ENCODE data around the gene SLC23A2. TPM values are rescaled to one million over a fixed set of nuclear protein-coding genes. Genes with fewer than 3 reads are reported as not detected.
A peak's percentile ranks its signal among the peaks of the same experiment; 100 is the strongest.

Gene SLC23A2
- total RNA-seq, 1 donor from 2014 or later, result 20.8 TPM

DNA sequence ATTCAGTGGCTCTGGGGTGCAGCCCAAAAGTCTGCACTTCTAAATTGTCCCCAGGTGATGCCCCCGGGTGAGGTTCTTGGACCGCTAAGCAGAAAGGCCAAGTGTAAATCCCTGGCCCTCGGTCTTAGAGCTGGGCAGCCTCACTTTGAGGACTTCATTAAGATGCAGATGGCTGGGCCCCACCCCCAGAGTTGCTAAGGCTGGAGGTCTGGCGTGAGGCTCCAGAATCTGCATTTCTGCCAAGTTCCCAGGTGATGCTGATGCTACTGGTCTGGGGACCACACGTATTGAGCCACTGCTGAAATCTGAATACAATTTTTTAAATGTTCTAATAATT, 735 bp upstream of the SLC23A2 start:
- H3K4me1 ChIP-seq (ENCODE audit: insufficient read depth, low read length), result peaks cover 8% of the 10 kb centered on the region
- peak overlapping the region; percentile 93 for H2AFZ ChIP-seq (ENCODE audit: low read depth, low read length)
- H3K27ac Mint-ChIP-seq (ENCODE audit: unreplicated experiment), result no peak overlapping the region
- peaks cover 29% of the 10 kb centered on the region for H4K20me1 ChIP-seq (ENCODE audit: insufficient read depth, low read length)
- no peak overlapping the region for H3K27ac ChIP-seq (ENCODE audit: low read depth, low read length)
- H3K27me3 ChIP-seq (ENCODE audit: insufficient read depth, low read length), result no peaks in the 10 kb centered on the region
- H3K36me3 Mint-ChIP-seq (ENCODE audit: low read depth, unreplicated experiment), result peaks cover under 1% of the 10 kb centered on the region
- peaks cover 22% of the 10 kb centered on the region for H3K4me1 Mint-ChIP-seq (ENCODE audit: low read depth, unreplicated experiment)
- FAIRE-seq (no peak), DNase-seq (ENCODE audit: low read depth) (no peak)
- no peaks in the 10 kb centered on the region for H3K9me3 ChIP-seq (ENCODE audit: insufficient read depth, low read depth, low read length)
- no peaks in the 10 kb centered on the region for H3K36me3 ChIP-seq (ENCODE audit: insufficient read depth, low read length)
- no peak overlapping the region for H3K4me3 ChIP-seq (ENCODE audit: insufficient read depth, low read depth, low read length)
- peak overlapping the region; percentile 87 for H3K4me2 ChIP-seq (ENCODE audit: low read length)
- peaks cover 31% of the 10 kb centered on the region for H3K79me2 ChIP-seq (ENCODE audit: insufficient read depth, low read length)
- TF ChIP-seq, protein P1, sequence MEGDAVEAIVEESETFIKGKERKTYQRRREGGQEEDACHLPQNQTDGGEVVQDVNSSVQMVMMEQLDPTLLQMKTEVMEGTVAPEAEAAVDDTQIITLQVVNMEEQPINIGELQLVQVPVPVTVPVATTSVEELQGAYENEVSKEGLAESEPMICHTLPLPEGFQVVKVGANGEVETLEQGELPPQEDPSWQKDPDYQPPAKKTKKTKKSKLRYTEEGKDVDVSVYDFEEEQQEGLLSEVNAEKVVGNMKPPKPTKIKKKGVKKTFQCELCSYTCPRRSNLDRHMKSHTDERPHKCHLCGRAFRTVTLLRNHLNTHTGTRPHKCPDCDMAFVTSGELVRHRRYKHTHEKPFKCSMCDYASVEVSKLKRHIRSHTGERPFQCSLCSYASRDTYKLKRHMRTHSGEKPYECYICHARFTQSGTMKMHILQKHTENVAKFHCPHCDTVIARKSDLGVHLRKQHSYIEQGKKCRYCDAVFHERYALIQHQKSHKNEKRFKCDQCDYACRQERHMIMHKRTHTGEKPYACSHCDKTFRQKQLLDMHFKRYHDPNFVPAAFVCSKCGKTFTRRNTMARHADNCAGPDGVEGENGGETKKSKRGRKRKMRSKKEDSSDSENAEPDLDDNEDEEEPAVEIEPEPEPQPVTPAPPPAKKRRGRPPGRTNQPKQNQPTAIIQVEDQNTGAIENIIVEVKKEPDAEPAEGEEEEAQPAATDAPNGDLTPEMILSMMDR (IDR thresholded peaks at IDR 0.05; ENCODE audit: insufficient read depth, low read depth, low read length), result no peak
- no peak for TF ChIP-seq EZH2 (IDR thresholded peaks at IDR 0.05; ENCODE audit: insufficient read depth, low read length)
- H3K9me3 Mint-ChIP-seq (ENCODE audit: unreplicated experiment), result peaks cover 6% of the 10 kb centered on the region
- peaks cover 9% of the 10 kb centered on the region for H3K27me3 Mint-ChIP-seq (ENCODE audit: low read depth, unreplicated experiment)
- H3K4me3 Mint-ChIP-seq (ENCODE audit: unreplicated experiment), result peak overlapping the region; percentile 92
- H3K9ac ChIP-seq (ENCODE audit: low read length), result peak overlapping the region; percentile 70

- Mint-ChIP-seq H3K27me3 (ENCODE audit: low read depth, unreplicated experiment) (peaks cover 9% of the 10 kb centered on the region), H3K27ac (ENCODE audit: unreplicated experiment) (peak overlapping the region; percentile 68), H3K36me3 (ENCODE audit: low read depth, unreplicated experiment) (peaks cover 4% of the 10 kb centered on the region), H3K4me1 (ENCODE audit: low read depth, unreplicated experiment) (peaks cover 22% of the 10 kb centered on the region), H3K9me3 (ENCODE audit: unreplicated experiment) (peaks cover 6% of the 10 kb centered on the region), H3K4me3 (ENCODE audit: unreplicated experiment) (peak overlapping the region; percentile 87)
- peak overlapping the region; percentile 87 for H3K4me2 ChIP-seq (ENCODE audit: low read length)
- no peaks in the 10 kb centered on the region for H3K27me3 ChIP-seq (ENCODE audit: insufficient read depth, low read length)
- H3K4me1 ChIP-seq (ENCODE audit: insufficient read depth, low read length), result peaks cover 8% of the 10 kb centered on the region
- no peaks in the 10 kb centered on the region for H3K9me3 ChIP-seq (ENCODE audit: insufficient read depth, low read depth, low read length)
- no peak overlapping the region for H3K27ac ChIP-seq (ENCODE audit: low read depth, low read length)
- H3K4me3 ChIP-seq (ENCODE audit: insufficient read depth, low read depth, low read length), result peak overlapping the region; percentile 66
- no peak for TF ChIP-seq EZH2 (IDR thresholded peaks at IDR 0.05; ENCODE audit: insufficient read depth, low read length)
- TF ChIP-seq, protein P1 (IDR thresholded peaks at IDR 0.05; ENCODE audit: insufficient read depth, low read depth, low read length), result no peak
- peak overlapping the region; percentile 70 for H3K9ac ChIP-seq (ENCODE audit: low read length)
- peak overlapping the region; percentile 53 for H2AFZ ChIP-seq (ENCODE audit: low read depth, low read length)
- H4K20me1 ChIP-seq (ENCODE audit: insufficient read depth, low read length), result peaks cover 39% of the 10 kb centered on the region
- H3K79me2 ChIP-seq (ENCODE audit: insufficient read depth, low read length), result peaks cover 43% of the 10 kb centered on the region
- no peak for DNase-seq (ENCODE audit: low read depth)
- FAIRE-seq, result no peak
- H3K36me3 ChIP-seq (ENCODE audit: insufficient read depth, low read length), result no peaks in the 10 kb centered on the region
Observed at GRCh38 chr20:5000263-5001173, 792 bp downstream of the SLC23A2 start.

DNA sequence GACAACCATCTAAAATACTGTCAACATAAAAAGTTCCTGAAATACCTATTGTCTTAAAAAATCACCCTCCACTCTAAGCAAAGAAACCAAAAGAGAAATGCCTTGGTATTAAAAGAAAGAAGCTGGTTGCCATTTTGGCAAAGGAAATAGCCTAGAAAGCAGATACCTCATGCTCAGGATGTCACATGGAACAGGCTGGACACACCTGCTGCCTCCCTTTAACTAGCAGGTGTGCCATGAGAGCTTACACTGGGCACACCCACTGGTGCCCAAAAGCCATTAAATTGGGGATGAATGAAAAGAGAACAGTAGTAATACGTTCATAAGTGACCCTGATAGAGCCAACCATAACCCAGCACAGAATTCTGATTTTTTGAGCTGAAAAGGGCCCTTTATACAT, 1.5 kb downstream of the SLC23A2 start:
- Mint-ChIP-seq H3K9me3 (ENCODE audit: unreplicated experiment) (peaks cover 6% of the 10 kb centered on the region), H3K4me3 (ENCODE audit: unreplicated experiment) (peak overlapping the region; percentile 87), H3K27ac (ENCODE audit: unreplicated experiment) (peak overlapping the region; percentile 30), H3K27me3 (ENCODE audit: low read depth, unreplicated experiment) (peaks cover 9% of the 10 kb centered on the region), H3K4me1 (ENCODE audit: low read depth, unreplicated experiment) (peaks cover 22% of the 10 kb centered on the region), H3K36me3 (ENCODE audit: low read depth, unreplicated experiment) (peaks cover 4% of the 10 kb centered on the region)
- H3K27me3 ChIP-seq (ENCODE audit: insufficient read depth, low read length), result no peaks in the 10 kb centered on the region
- H3K27ac ChIP-seq (ENCODE audit: low read depth, low read length), result no peak overlapping the region
- peaks cover 46% of the 10 kb centered on the region for H4K20me1 ChIP-seq (ENCODE audit: insufficient read depth, low read length)
- H3K36me3 ChIP-seq (ENCODE audit: insufficient read depth, low read length), result no peaks in the 10 kb centered on the region
- peak overlapping the region; percentile 87 for H3K4me2 ChIP-seq (ENCODE audit: low read length)
- H3K4me3 ChIP-seq (ENCODE audit: insufficient read depth, low read depth, low read length), result peak overlapping the region; percentile 66
- H3K4me1 ChIP-seq (ENCODE audit: insufficient read depth, low read length), result peaks cover 8% of the 10 kb centered on the region
- H3K9me3 ChIP-seq (ENCODE audit: insufficient read depth, low read depth, low read length), result no peaks in the 10 kb centered on the region
- TF ChIP-seq EZH2 (IDR thresholded peaks at IDR 0.05; ENCODE audit: insufficient read depth, low read length), result no peak
- TF ChIP-seq, protein P1 (IDR thresholded peaks at IDR 0.05; ENCODE audit: insufficient read depth, low read depth, low read length), result no peak
- FAIRE-seq (no peak), DNase-seq (ENCODE audit: low read depth) (no peak)
- H3K9ac ChIP-seq (ENCODE audit: low read length), result no peak overlapping the region
- no peak overlapping the region for H2AFZ ChIP-seq (ENCODE audit: low read depth, low read length)
- peaks cover 50% of the 10 kb centered on the region for H3K79me2 ChIP-seq (ENCODE audit: insufficient read depth, low read length)

All from astrocyte (in vitro differentiated cells and primary cell).